GM21723 (cell line): ENCODE data around the gene FIGNL1.

ENCODE experiments used
- ATAC-seq: cut with Tn5 transposase; IDR thresholded peaks from one replicate; pipeline ENCODE4 v1.9.1; 2021; ENCODE audit warnings: mild to moderate bottlenecking, moderate library complexity; ENCODE audit not compliant: unreplicated experiment

The FIGNL1 gene

GRCh38 chr7:50399206-50399605, 50.9 kb downstream of the FIGNL1 start:
- no peak for ATAC-seq

DNA sequence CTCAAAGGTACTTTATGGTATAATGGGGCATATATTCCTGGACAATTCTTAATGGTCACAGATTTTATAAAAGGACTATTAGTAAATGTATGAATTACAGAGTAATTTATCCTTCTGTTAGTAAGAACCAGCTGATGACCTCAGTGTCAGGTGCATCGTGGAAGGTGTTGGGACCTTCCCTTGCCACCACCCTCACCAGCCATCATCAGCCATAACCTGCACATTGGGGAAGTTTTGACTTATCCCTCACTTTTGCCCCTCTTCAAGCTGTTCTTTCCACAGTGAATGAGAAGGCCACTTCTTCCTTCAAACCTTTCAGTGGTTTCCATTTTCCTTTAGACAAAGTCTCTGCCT, 52.2 kb downstream of the FIGNL1 start:
- ATAC-seq: no peak

DNA sequence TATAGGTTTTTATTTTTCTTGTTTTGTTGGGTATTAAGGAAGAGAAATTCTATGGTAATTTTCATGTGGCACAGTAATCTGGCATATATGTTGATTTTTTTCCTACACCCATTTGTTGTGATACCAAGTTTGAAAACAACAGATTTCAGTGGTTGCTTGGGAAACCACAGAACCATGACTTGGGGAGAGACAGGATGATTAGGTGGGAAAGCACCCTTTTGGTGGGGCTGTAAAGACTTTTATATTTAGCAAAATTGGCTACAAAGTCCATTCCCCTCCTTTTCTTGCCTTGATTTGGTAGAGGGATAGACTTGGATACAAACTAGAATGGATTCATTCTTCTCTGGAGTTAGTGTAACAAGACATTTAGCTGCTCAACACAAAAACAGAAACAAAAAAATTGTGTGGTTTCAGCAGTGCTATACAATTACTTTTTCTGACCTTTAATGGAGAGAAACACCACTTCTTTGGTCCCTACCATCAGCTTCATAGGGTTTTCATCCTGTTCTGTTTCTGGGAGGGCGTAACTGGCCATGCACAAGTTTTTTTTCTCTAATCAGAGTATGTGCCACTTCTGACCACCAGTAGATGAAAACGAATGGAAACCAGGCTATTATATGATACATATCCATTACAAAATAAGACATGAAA, 52.7 kb downstream of the FIGNL1 start:
- peak; percentile 76 for ATAC-seq

- peak; percentile 15 for ATAC-seq
Measured at GRCh38 chr7:50396856-50397255, 53.3 kb downstream of the FIGNL1 start.

- no peak for ATAC-seq
Measured at GRCh38 chr7:50394315-50394714, 55.8 kb downstream of the FIGNL1 start.
